HG03196 (cell line): ENCODE data around the gene OTUD4.
A peak's percentile ranks its signal among the peaks of the same experiment; 100 is the strongest.
"Not testable (repeated sequence)": the region's sequence is repeated elsewhere in the genome, so short reads cannot be mapped to it uniquely, and the experiment has no call there.

Experiments
- ATAC-seq: cut with Tn5 transposase; IDR thresholded peaks from one replicate; pipeline ENCODE4 v1.9.1; 2021; ENCODE audit not compliant: unreplicated experiment

Gene OTUD4

GRCh38 chr4:145180298-145181090, at the start of gene OTUD4:
Gene OTUD4 (minus strand): TSS chr4:145180589. CDS start chr4:145179973, 616 bp downstream.
- peak; percentile 86 for ATAC-seq

GRCh38 chr4:145223228-145223627, 42.8 kb upstream of the OTUD4 start:
- not testable (repeated sequence) for ATAC-seq

- not testable (repeated sequence) for ATAC-seq
Observed at GRCh38 chr4:145221529-145221928, 41.1 kb upstream of the OTUD4 start.

- no peak for ATAC-seq
Observed at GRCh38 chr4:145219090-145219489, 38.7 kb upstream of the OTUD4 start.

- ATAC-seq = peak; percentile 87
Observed at GRCh38 chr4:145218251-145218650, 37.9 kb upstream of the OTUD4 start.

GRCh38 chr4:145217349-145217748, 37.0 kb upstream of the OTUD4 start:
- no peak for ATAC-seq

GRCh38 chr4:145216535-145216934, 36.1 kb upstream of the OTUD4 start:
- no peak for ATAC-seq

- ATAC-seq = no peak
Observed at GRCh38 chr4:145213245-145213644, 32.9 kb upstream of the OTUD4 start.

GRCh38 chr4:145207934-145208333, 27.5 kb upstream of the OTUD4 start:
- no peak for ATAC-seq

- ATAC-seq = no peak
Observed at GRCh38 chr4:145203410-145203809, 23.0 kb upstream of the OTUD4 start.

GRCh38 chr4:145200366-145200765, 20.0 kb upstream of the OTUD4 start:
- no peak for ATAC-seq

GRCh38 chr4:145199051-145199716, 18.8 kb upstream of the OTUD4 start:
- no peak for ATAC-seq

- no peak for ATAC-seq
Observed at GRCh38 chr4:145196747-145197146, 16.4 kb upstream of the OTUD4 start.

GRCh38 chr4:145195167-145195952, 15.0 kb upstream of the OTUD4 start:
- peak; percentile 66 for ATAC-seq

GRCh38 chr4:145189981-145190380, 9.6 kb upstream of the OTUD4 start:
- no peak for ATAC-seq

GRCh38 chr4:145186729-145187128, 6.3 kb upstream of the OTUD4 start:
- ATAC-seq = peak; percentile 85

- no peak for ATAC-seq
Observed at GRCh38 chr4:145183581-145183980, 3.2 kb upstream of the OTUD4 start.

- ATAC-seq = no peak
Observed at GRCh38 chr4:145183023-145183422, 2.6 kb upstream of the OTUD4 start.

GRCh38 chr4:145182222-145182621, 1.8 kb upstream of the OTUD4 start:
- no peak for ATAC-seq

- ATAC-seq = no peak
Observed at GRCh38 chr4:145181091-145181501, 707 bp upstream of the OTUD4 start.

GRCh38 chr4:145179861-145180297, 510 bp downstream of the OTUD4 start:
- peak; percentile 21 for ATAC-seq
